HL-60 (cell line): ENCODE data around the gene CCSER1.

ENCODE experiments used
- GABPA ChIP-seq: IDR thresholded peaks from 2 replicates; pipeline ENCODE4 v1.6.1; 2012; ENCODE audit warnings: low read depth
- POLR2AphosphoS5 ChIP-seq: IDR thresholded peaks from 2 replicates; pipeline ENCODE4 v1.6.1; 2012; ENCODE audit warnings: low read depth
- REST ChIP-seq: IDR thresholded peaks from 2 replicates; pipeline ENCODE4 v1.6.1; 2012; ENCODE audit warnings: low read depth; ENCODE audit not compliant: insufficient replicate concordance
- TF ChIP-seq, protein P1 (sequence below): IDR thresholded peaks from one replicate; pipeline ENCODE4 v1.5.1; 2011; ENCODE audit warnings: low read length, control low read depth, inconsistent platforms; ENCODE audit not compliant: insufficient read depth

- TF ChIP-seq REST (no peak), POLR2AphosphoS5 (no peak), GABPA (no peak)
- TF ChIP-seq, protein P1, sequence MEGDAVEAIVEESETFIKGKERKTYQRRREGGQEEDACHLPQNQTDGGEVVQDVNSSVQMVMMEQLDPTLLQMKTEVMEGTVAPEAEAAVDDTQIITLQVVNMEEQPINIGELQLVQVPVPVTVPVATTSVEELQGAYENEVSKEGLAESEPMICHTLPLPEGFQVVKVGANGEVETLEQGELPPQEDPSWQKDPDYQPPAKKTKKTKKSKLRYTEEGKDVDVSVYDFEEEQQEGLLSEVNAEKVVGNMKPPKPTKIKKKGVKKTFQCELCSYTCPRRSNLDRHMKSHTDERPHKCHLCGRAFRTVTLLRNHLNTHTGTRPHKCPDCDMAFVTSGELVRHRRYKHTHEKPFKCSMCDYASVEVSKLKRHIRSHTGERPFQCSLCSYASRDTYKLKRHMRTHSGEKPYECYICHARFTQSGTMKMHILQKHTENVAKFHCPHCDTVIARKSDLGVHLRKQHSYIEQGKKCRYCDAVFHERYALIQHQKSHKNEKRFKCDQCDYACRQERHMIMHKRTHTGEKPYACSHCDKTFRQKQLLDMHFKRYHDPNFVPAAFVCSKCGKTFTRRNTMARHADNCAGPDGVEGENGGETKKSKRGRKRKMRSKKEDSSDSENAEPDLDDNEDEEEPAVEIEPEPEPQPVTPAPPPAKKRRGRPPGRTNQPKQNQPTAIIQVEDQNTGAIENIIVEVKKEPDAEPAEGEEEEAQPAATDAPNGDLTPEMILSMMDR, result no peak
Measured at GRCh38 chr4:91513326-91513725, 1386.1 kb downstream of the CCSER1 start.
